GM21528 (cell line): ENCODE results near the gene FBXL17.

ENCODE experiments used
- ATAC-seq: cut with Tn5 transposase; IDR thresholded peaks from one replicate; pipeline ENCODE4 v1.9.1; 2021; ENCODE audit warnings: mild to moderate bottlenecking, moderate library complexity; ENCODE audit not compliant: unreplicated experiment, low FRiP score

Gene FBXL17

DNA sequence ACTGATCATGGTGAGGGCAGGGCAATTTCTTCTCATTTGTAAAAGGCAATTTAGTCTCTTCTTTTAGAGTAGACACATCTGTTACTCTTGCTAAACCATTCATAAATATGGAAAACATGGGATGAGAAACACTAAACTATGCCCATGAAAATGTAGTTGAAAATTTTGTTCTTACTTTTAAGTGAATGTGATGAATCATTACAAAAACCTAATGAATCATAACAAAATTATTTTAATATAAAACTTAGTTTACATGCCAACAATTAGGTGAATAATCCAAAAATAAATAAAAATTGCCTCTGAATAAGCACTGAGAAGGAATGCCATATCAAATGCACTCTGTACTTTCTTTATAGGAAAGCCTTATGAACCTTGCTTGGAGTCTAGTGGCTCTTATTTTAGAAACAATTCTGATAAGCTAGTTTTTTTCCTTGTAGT, 413.5 kb downstream of the FBXL17 start:
- no peak for ATAC-seq

GRCh38 chr5:107966201-107966600, 415.7 kb downstream of the FBXL17 start:
- ATAC-seq: no peak

DNA sequence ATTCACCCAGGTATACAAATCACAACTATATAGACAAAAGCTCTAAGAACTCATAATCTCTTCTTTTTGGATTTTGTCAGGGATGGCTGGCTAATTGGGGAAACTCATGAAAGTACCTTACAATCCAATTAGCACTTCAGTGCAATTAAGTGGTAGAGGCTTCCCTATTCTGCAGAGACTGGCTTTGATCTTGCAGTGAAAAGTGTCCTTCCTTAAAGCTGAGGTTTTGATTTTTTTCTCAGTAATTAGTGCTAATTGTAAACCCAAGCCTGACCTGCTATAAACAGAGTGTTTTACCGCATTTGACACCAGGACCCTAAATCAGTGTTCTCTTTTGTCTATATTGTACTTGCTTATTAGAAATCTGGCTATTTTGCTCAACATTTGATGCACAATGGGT, 417.2 kb downstream of the FBXL17 start:
- no peak for ATAC-seq

DNA sequence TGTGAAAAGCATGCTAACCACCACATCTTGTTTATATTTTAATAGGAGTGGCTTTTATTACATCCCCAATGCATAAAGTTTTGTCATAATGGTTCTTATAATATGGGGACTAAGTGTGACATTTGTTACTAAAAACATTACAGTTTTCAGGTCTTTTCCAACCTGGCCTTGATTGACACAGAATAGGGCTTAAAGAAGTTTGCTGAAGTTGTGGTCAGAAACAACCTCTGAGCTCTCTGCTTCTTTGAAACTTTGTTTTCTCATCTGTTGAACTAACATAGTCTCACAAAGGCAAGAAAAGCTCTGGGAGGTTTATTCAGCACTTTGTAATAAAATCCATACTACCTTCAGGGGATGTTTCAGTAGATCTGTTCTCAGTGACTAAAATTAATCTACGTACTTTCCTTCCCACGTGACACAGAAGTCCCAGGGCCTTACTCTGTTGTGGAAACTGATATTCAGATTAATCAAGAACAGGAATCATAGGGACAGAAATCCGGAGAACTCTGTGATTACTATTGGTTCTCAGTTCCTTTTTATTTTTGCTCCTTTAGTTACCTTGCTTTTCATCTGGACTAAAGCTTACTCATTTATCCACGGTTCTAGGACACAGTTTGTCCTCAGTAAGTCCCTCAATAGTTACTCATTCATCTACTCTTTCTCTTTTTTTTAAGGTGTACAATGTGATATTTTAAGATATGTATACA, 422.2 kb downstream of the FBXL17 start:
- no peak for ATAC-seq

DNA sequence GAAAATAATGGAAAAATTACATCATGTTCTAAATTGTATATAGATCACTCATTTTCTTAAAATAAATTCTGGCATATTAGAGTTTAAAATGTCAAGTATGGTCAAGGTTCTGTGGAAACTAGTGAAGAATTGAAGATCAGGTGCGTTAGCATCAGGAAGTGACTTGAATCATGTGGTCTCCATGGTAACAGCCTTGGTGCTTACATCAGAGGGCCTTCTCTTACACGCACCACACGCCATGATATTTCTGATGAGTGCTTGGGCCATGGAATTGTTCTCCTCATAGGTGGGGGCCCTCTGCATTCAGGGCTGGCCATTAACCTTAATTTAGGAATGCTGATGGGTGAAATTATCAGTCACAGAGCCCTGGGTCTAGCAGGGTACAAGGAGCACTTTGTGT, 423.0 kb downstream of the FBXL17 start:
- no peak for ATAC-seq

DNA sequence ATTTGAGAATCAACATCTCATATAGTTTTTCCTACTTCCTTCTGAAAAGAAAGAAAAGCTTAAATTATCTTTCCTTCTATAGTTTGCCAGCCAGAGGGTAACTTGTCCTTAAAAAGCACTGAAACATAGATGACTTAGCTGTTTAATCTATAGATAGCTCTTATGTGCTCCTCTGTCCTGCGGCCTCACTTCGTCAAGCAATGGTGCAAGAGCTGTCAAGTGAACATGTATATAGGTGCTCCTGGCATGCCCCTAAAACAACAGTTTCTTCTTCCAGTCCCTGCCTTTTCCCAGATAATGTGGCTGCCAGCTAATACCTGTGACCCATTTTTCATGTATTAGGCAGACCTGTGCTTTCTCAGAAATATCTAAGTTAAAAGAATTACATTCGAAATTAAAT, 423.5 kb downstream of the FBXL17 start:
- ATAC-seq: no peak

DNA sequence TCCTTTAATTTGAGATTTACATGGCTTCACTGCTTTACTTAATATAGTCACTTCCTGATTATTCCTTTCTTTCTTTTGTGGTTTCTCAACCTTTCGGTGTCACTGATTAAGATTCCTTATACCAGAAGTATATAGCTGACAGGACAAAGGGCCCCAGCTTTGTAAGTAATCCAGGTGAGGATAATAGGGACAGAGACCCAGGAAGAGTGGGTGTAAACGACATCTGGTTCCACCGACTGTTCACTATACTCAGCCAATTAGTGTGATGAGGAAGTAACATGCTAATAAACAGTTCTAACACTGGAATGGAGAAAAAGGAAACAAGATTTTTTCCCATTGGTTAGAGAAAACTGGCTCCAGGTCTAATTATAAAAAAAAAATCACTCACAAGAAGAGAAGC, 424.8 kb downstream of the FBXL17 start:
- ATAC-seq: no peak

- no peak for ATAC-seq
Measured at GRCh38 chr5:107955321-107955720, 426.6 kb downstream of the FBXL17 start.

DNA sequence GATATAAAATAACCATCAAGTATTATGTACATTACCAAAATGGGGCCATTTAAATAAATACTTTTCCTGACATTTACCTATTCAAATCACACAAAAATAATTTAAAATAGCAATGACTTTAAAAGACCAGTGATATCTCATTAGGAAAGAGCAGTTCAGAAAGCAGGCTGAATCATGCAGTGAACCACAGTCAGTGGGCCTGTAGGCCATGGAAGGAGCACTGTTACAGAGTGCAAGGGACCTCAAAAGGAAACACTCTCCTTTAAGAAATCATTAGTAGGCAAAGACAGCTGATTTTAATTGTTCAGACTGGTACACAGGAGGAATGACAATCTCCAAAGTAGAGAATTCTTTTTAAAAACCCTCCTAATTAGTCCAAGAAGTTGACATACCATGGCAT, 427.6 kb downstream of the FBXL17 start:
- ATAC-seq: no peak

DNA sequence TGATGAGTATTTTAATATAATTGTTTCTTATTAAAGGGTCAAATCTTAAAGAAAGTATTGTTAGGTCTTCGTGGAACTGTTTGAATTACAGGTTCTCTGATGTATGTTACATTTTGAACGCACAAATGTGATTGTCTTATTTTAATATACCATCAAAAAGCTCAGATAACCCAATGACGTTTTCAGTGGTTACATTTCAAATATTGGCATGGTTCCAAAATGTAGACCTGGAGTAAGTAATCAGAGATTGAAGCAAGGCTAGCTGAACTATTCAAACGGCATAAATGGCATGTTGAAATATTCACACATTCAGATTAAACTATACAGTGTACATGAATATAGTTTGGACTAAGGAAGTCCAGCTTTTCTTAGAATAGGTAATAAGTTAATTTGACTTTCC, 429.4 kb downstream of the FBXL17 start:
- no peak for ATAC-seq

- no peak for ATAC-seq
Measured at GRCh38 chr5:107951309-107951708, 430.6 kb downstream of the FBXL17 start.

DNA sequence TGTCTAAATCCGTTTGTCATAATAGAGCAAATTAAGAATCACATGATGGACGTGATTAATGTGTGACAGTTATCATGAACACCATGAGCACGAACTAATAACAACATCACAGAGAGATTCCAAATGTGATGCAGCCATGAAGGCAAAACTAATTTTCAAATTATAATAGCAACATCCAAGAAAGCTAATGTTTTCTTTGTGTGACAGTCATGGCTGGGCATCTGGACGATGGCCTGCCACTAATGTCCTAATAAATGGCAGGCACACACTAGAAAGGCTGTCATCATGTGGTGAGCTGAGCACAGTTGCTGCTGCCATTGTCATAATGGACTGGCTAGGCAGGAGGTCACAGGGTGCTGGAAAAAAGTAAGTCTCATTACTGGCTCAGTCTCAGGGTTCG, 431.1 kb downstream of the FBXL17 start:
- ATAC-seq: no peak

DNA sequence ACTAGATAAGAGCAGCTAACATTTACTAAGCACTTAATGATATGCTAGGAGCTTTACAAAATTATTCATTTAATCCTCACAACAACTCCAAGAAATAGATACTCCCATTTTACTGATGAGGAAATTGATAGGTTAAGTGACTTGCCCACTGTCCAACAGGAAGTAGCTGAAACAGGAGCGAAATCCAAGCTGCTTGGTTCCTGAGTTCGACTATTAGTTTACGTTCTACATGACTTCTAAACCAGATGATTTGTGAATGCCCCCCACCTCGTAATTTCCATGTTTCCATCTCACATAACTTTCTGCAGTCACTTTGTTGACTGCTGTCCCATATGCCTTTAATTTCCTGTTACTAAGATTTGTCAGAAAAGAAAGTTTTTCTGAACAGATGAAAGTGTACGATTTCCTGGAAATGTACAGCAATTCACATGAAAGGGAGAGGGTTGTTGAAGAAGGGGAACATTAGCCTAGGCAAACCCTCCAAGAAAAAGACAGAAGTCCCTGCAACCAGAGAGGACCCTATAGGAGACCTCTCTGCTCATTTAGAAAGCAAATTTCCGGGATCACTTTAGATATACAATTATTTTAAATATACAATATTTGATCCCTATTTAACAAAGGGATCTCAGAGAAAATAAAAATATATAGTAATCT, 432.1 kb downstream of the FBXL17 start:
- no peak for ATAC-seq

DNA sequence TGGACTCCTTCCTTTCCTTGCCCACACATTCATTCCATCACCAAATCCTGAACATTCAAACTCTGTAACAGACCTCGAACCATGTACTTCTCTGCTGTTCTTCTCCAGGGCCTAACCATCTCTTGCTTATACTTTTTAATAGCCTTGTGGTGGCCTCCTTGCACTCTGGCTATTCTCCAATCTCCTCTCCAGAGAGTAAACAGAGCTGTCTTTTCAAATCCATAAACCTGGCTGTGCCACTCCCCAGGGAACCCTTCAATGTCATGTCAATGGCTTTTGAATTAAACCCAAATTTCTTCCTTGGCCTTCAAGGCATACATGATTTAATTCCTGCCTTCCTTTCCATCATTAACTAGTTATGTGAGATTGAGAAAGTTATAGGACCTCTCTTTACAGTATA, 433.5 kb downstream of the FBXL17 start:
- ATAC-seq: no peak

- ATAC-seq: no peak
Measured at GRCh38 chr5:107945061-107945460, 436.8 kb downstream of the FBXL17 start.

- no peak for ATAC-seq
Measured at GRCh38 chr5:107943923-107944322, 438.0 kb downstream of the FBXL17 start.

GRCh38 chr5:107941036-107941435, 440.9 kb downstream of the FBXL17 start:
- no peak for ATAC-seq

DNA sequence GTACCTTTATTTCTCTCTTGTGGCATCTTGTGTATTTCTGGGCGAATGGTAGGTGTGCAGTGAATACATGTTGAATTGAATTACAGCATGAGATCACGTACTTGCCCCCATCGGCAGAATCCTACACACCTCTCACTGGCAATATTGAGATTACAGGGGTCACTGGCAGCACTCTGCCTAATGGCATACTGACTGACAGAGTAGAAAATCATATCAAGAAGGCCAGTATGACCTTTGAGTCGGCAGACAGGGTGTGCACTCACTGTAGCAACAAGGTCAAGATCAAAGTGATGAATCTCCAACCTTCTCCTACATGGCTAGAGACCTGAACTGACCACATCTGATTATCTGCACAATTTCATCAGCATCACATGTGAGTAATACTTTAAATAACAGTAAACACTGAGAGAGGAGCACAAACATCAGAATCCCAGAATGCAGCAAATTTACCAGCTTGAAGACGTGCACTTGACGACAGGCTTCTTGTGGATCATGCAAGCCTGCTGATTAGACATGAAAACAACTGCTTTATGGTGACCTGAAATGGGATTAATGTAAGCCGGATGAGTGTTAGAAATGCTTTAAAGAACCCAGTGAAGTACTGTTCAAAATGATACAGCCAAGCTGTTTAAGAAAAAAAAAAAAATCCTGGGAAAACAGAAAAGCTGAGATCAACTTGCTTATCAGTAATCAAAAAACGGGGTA, 444.1 kb downstream of the FBXL17 start:
- ATAC-seq: no peak

- ATAC-seq: no peak
Measured at GRCh38 chr5:107937204-107937603, 444.7 kb downstream of the FBXL17 start.

- no peak for ATAC-seq
Measured at GRCh38 chr5:107936515-107936914, 445.4 kb downstream of the FBXL17 start.

GRCh38 chr5:107935645-107936044, 446.3 kb downstream of the FBXL17 start:
- no peak for ATAC-seq

- ATAC-seq: no peak
Measured at GRCh38 chr5:107933326-107933725, 448.6 kb downstream of the FBXL17 start.
